ENCODE measurements around the gene PFDN1. TPM values are rescaled to one million over a fixed set of nuclear protein-coding genes. Genes with fewer than 3 reads are reported as not detected.

PFDN1 gene
- polyA plus RNA-seq, 1 donor from 2014 or later, result 147 TPM

DNA sequence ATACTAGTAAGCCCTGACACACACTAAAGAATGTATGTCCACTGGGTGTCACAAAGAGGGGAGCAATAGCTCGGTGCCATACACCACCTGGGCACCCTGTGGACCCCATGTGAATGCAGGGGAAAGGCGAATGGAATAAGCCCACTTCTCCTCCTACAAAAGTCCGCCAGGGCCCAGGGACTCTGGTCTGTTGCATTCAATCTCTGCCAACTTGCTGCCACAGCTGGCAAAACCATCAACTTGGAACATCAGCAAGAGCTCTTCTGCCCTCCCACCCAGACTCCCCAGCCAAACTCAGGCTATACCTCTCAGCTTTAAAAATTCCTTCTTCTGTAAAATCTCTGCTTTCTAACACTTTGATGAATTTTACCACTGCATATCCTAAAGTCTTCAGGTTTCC, 54.5 kb downstream of the PFDN1 start:
- no peaks in the 10 kb centered on the region for H3K9me3 ChIP-seq (ENCODE audit: low read length)
- no peaks in the 10 kb centered on the region for H3F3A ChIP-seq (ENCODE audit: insufficient read depth, low read length, poor library complexity, severe bottlenecking)
- H2AFZ ChIP-seq (ENCODE audit: low read depth, low read length), result no peak overlapping the region
- H3K79me2 ChIP-seq (replicated peaks; ENCODE audit: insufficient read depth, low read length), result no peaks in the 10 kb centered on the region
- no peaks in the 10 kb centered on the region for H3K36me3 ChIP-seq (ENCODE audit: insufficient read depth, low read length)
- TF ChIP-seq RAD21 (conservative IDR thresholded peaks at IDR 0.05) (no peak), EP300 (conservative IDR thresholded peaks at IDR 0.05; ENCODE audit: poor library complexity, severe bottlenecking) (no peak), POLR2AphosphoS5 (IDR thresholded peaks at IDR 0.05) (no peak), TAF1 (IDR thresholded peaks at IDR 0.05; ENCODE audit: low read depth) (no peak), SMC3 (conservative IDR thresholded peaks at IDR 0.05; ENCODE audit: poor library complexity) (no peak), MXI1 (conservative IDR thresholded peaks at IDR 0.05; ENCODE audit: poor library complexity, severe bottlenecking) (no peak), EZH2 (IDR thresholded peaks at IDR 0.05; ENCODE audit: borderline replicate concordance, insufficient read depth, low read length, poor library complexity, severe bottlenecking) (no peak), REST (IDR thresholded peaks at IDR 0.05; ENCODE audit: borderline replicate concordance) (no peak)
- TF ChIP-seq, protein P1, sequence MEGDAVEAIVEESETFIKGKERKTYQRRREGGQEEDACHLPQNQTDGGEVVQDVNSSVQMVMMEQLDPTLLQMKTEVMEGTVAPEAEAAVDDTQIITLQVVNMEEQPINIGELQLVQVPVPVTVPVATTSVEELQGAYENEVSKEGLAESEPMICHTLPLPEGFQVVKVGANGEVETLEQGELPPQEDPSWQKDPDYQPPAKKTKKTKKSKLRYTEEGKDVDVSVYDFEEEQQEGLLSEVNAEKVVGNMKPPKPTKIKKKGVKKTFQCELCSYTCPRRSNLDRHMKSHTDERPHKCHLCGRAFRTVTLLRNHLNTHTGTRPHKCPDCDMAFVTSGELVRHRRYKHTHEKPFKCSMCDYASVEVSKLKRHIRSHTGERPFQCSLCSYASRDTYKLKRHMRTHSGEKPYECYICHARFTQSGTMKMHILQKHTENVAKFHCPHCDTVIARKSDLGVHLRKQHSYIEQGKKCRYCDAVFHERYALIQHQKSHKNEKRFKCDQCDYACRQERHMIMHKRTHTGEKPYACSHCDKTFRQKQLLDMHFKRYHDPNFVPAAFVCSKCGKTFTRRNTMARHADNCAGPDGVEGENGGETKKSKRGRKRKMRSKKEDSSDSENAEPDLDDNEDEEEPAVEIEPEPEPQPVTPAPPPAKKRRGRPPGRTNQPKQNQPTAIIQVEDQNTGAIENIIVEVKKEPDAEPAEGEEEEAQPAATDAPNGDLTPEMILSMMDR (IDR thresholded peaks at IDR 0.05; ENCODE audit: poor library complexity, severe bottlenecking), result no peak
- H4K20me1 ChIP-seq (ENCODE audit: insufficient read depth), result peaks cover 4% of the 10 kb centered on the region
- no peak overlapping the region for H3K4me2 ChIP-seq (ENCODE audit: low read length)
- H3K27ac ChIP-seq (ENCODE audit: low read length), result no peak overlapping the region
- no peaks in the 10 kb centered on the region for H3K9me2 ChIP-seq (ENCODE audit: insufficient read depth, low read length)
- H3K4me3 ChIP-seq (ENCODE audit: low read length), result no peak overlapping the region
- H3K9ac ChIP-seq (ENCODE audit: low read length), result no peak overlapping the region
- no peaks in the 10 kb centered on the region for H3K27me3 ChIP-seq (ENCODE audit: insufficient read depth, low read depth, low read length)

DNA sequence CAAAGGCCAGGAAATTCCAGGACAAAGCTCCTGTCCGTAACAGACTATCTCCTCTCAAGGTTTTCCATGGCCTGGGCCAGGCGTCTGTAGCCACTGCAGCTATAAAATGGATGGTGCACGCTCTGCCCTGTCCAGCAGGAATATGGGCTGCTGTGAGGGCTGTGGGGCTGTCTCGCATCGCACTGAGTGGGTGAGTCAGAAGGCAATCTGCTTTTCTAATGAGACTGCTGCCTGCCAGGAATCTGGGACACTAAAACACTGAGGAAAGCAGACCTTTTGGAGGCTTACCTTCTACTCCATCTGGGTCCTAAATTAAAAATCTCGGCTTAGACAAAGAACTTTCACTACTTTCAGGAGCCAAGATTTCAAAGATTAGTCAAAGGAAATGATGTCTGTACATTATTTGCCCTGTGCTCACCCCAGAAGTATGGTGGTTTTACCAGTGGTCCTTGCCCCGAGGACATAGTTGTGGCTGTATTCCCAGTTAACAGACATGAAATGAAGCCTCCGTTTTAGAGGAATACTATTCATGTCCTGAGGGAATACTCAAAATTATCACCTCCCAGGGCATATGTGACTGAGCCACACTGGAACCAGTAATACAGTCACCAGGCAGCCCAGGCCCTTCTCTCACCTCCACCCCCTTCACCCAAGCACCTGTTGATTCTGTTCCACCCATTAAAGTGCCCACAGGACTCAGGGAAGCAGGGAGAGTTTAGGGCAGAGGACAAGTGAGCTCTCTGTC, 56.4 kb downstream of the PFDN1 start:
- H3K9ac ChIP-seq (ENCODE audit: low read length), result no peak overlapping the region
- no peak overlapping the region for H3K4me2 ChIP-seq (ENCODE audit: low read length)
- H3K36me3 ChIP-seq (ENCODE audit: insufficient read depth, low read length), result no peaks in the 10 kb centered on the region
- no peak for TF ChIP-seq EZH2 (IDR thresholded peaks at IDR 0.05; ENCODE audit: borderline replicate concordance, insufficient read depth, low read length, poor library complexity, severe bottlenecking)
- no peak for TF ChIP-seq POLR2AphosphoS5 (IDR thresholded peaks at IDR 0.05)
- TF ChIP-seq EP300 (conservative IDR thresholded peaks at IDR 0.05; ENCODE audit: poor library complexity, severe bottlenecking), result no peak
- TF ChIP-seq REST (IDR thresholded peaks at IDR 0.05; ENCODE audit: borderline replicate concordance), result no peak
- no peak for TF ChIP-seq SMC3 (conservative IDR thresholded peaks at IDR 0.05; ENCODE audit: poor library complexity)
- no peak for TF ChIP-seq RAD21 (conservative IDR thresholded peaks at IDR 0.05)
- no peak for TF ChIP-seq TAF1 (IDR thresholded peaks at IDR 0.05; ENCODE audit: low read depth)
- no peak for TF ChIP-seq MXI1 (conservative IDR thresholded peaks at IDR 0.05; ENCODE audit: poor library complexity, severe bottlenecking)
- TF ChIP-seq, protein P1 (IDR thresholded peaks at IDR 0.05; ENCODE audit: poor library complexity, severe bottlenecking), result no peak
- peaks cover 2% of the 10 kb centered on the region for H4K20me1 ChIP-seq (ENCODE audit: insufficient read depth)
- H3K9me2 ChIP-seq (ENCODE audit: insufficient read depth, low read length), result no peaks in the 10 kb centered on the region
- no peak overlapping the region for H3K4me3 ChIP-seq (ENCODE audit: low read length)
- H2AFZ ChIP-seq (ENCODE audit: low read depth, low read length), result no peak overlapping the region
- no peak overlapping the region for H3K27ac ChIP-seq (ENCODE audit: low read length)
- H3K27me3 ChIP-seq (ENCODE audit: insufficient read depth, low read depth, low read length), result no peaks in the 10 kb centered on the region
- H3F3A ChIP-seq (ENCODE audit: insufficient read depth, low read length, poor library complexity, severe bottlenecking), result no peaks in the 10 kb centered on the region
- no peaks in the 10 kb centered on the region for H3K79me2 ChIP-seq (replicated peaks; ENCODE audit: insufficient read depth, low read length)
- H3K9me3 ChIP-seq (ENCODE audit: low read length), result no peaks in the 10 kb centered on the region
